Ammon's horn (tissue), 1 donor: ENCODE measurements around the gene MSI2.

ENCODE experiments used
- DNase-seq: peaks from one replicate; pipeline ENCODE4 v3.0.0-alpha.2; 2016; ENCODE audit warnings: low spot score

The MSI2 gene

DNA sequence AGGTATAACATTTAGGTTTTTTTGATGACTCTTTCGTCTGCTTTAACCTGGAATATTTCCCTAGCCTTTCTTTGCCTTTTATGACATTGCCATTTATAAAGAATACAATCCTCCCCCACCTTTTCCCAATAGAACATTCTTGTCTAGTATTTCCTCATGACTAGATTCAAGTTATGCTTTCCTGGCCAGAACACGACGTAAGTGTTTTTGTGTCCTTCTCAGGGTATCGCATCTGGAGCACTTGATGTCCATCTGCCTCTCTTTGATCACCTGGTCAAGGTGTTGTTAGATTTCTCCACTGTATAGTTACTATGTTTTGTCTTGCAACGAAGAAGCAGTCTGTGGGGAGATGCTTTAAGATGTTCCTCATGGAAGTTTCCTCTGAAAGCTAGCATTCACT, 87.4 kb downstream of the MSI2 start:
- no peak for DNase-seq

- DNase-seq = no peak
Measured at GRCh38 chr17:57344261-57344660, 87.9 kb downstream of the MSI2 start.

GRCh38 chr17:57349541-57350247, 93.4 kb downstream of the MSI2 start:
- DNase-seq = no peak

- DNase-seq = peak; percentile 32
Measured at GRCh38 chr17:57350266-57350665, 93.9 kb downstream of the MSI2 start.

GRCh38 chr17:57352665-57353175, 96.4 kb downstream of the MSI2 start:
- DNase-seq = no peak

- DNase-seq = no peak
Measured at GRCh38 chr17:57354673-57355072, 98.3 kb downstream of the MSI2 start.

DNA sequence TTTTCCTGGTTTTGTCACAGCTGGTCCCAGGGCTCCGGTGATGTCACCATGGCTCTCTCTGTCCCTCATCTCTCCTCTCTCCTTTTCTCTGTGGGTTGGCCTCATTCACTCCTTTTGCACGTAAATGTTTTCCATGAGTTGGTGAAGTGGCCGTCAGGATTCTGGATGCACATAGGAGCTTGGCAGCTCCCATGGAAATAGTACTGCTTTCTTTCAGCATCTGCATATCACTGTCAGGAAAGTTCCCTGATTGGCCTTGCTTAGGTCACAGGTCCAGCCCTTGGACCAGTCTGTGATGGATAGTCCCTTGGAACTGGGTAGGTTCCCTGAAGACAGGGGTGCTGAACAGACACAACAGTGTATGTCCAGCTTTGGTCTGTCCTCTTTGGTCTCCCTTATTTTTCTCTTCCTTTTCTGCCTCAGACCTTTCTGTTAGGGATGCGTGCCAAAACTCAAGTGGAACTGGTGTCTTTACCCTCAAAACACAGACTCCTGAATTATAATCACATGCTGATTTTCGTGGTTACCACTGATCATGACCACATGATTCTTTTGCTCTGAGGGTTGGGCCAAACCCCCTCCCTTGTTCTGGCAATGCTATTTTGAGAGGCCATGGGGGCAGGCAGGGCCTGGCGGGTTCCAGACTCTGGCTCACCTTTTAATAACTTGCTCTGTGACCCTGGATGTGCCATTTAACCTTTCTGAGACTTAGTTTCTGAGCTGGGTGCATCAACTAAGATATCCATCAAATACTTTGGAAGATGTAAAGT, 99.0 kb downstream of the MSI2 start:
- DNase-seq = no peak

- no peak for DNase-seq
Measured at GRCh38 chr17:57356153-57356718, 99.9 kb downstream of the MSI2 start.

DNA sequence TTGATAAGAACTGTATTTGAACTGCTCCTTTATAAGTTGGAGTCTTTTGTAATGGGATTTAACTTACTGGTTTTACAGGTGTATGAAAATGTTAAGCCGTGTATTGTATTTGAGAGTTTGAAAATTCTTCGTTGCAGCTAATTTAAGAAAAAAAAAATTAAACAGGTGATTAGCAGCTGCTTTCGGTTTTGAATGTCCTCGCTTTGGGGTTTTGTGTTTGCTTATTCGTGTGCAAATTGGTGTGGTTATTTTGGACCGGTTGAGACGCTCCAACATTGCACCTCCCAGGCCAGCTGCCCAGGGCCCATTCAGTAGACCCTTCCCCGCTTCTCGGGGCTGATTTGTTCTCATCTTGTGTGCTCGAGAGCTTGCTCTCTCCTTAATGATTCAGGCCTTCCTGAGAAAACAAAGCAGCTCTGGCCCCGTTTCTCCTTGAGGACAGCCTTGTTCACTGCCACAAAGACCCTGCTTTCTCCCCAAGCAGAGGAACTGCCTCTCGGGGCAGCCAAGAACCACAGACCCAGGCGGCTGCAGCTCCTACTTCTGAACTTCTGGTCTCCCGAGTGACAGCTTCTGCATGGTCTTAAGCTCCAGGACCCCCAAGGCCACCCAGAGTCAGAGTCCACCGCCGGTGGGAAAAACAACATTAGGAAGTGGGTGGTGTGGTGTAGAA, 100.5 kb downstream of the MSI2 start:
- peak; percentile 62 for DNase-seq

DNA sequence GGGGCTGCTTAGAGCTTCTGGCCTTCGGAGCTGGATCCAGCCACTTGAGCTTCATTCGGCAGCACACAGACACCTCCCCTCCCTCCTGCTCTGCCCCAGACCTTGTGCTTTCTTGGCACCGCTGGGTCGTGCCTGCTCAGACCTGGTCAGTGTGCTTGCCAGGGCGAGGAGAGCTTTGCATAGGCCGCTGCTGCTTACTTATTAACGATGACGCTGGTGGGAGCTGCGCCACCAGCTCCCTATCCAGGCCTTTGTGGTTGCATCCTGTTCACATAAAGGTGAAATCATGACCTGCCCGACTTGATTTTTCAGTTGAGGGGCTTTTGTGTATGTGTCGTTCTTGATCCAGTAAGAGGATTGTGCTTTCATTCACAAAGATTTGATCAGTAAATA, 101.1 kb downstream of the MSI2 start:
- DNase-seq = peak; percentile 69

DNA sequence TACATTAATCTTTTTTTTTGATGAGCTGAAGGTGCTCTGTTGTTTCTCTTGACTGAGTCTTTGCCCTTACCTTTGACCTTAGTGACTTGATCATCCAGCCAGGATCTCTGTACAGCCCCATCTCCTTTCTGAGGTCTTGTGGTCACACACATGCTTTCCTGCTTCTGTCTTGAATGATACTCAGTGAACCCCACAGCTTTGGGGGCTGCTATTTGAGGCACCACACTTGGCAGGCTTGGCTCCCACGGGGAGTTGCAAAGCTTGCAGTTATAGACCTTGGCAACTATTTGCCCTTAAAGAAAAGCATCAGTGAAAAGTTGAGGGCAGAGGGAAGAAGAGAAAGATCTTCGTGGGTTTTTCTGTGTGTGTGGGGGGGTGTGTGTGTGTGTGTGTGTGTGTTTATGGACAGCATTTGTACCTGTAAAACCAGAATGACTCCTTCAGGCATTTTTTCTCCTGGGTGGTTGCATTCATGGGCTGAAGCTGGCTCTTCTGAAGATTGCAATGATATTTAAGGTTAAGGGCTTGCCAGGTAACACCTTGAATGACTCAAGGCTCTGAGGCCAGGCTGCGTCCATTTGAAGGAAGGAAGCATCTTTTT, 101.6 kb downstream of the MSI2 start:
- DNase-seq = no peak

GRCh38 chr17:57360266-57360665, 103.9 kb downstream of the MSI2 start:
- DNase-seq = no peak

GRCh38 chr17:57362797-57363556, 106.7 kb downstream of the MSI2 start:
- no peak for DNase-seq

GRCh38 chr17:57363580-57363979, 107.3 kb downstream of the MSI2 start:
- no peak for DNase-seq

- no peak for DNase-seq
Measured at GRCh38 chr17:57363998-57364643, 107.8 kb downstream of the MSI2 start.

DNA sequence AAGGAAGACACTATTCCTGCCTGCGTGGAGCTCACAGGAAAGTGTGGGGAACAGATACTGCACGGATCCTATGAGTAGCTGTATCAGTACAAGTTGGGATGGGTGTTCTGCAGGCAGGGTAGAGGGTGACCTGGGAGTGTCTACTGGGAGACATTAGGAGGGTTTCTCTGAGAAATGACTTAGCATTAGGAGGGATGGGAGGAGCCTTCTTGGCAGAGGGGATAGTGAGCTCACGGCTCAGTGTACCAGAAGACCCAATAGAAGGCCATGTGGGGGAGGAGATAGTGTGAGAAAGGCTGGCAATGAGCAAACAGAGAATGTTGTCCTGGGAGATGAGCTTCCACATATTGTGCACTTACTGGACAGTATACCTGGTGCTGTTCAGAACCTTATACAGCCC, 109.1 kb downstream of the MSI2 start:
- DNase-seq = no peak

DNA sequence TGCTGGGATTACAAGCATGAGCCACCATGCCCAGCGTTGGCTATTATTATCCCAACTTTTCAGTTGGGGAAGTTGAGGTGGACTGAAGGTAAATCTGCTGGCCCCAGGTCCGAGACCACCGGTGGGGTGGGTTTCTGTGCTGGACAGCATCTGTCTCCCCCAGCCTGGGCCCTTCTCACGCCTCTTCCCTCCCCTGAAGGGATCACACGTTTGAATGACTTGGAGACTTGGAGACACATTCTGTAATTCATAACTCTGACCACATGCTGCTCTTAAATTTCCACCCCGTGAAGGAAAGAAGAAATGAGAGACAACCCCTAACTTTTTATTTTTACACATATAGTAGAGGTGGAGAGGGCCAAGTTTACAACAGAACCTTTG, 109.8 kb downstream of the MSI2 start:
- no peak for DNase-seq

GRCh38 chr17:57366558-57367351, 110.4 kb downstream of the MSI2 start:
- DNase-seq = peak; percentile 63

DNA sequence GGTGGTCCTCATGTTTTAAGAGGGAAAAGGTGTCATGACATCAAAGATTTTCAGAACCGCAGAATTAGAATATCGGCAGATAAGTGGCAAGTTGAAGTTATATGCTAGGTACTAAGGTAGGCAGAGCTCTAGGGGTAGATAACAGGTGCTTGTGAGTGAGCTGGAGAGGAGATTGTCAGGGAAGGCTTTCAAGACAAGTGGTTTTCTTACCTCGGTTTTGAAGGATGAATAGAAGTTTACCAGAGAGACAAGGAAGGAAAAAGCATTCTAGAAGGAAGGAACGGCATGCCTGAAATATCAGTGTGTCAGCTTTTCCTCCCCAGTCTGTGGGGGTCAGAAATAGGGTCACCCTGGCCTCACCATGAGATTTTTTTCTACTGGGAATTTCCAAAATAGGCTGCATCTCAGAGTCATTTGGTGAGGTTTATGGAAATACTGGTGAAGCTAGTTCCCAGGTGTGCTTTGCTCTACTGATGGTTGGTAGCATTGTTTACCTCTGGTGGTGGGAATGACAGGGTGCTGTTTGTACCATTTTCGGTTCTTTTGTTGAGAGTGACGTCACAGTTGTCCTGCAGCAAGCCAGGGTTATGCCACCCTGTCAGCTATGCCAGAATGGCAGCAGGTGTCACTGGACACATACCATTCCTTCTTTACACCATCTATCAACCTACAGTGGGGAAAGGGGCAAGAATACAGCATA, 112.5 kb downstream of the MSI2 start:
- no peak for DNase-seq
